ENCODE results near the gene ACAD9.

- TF ChIP-seq, protein P1, sequence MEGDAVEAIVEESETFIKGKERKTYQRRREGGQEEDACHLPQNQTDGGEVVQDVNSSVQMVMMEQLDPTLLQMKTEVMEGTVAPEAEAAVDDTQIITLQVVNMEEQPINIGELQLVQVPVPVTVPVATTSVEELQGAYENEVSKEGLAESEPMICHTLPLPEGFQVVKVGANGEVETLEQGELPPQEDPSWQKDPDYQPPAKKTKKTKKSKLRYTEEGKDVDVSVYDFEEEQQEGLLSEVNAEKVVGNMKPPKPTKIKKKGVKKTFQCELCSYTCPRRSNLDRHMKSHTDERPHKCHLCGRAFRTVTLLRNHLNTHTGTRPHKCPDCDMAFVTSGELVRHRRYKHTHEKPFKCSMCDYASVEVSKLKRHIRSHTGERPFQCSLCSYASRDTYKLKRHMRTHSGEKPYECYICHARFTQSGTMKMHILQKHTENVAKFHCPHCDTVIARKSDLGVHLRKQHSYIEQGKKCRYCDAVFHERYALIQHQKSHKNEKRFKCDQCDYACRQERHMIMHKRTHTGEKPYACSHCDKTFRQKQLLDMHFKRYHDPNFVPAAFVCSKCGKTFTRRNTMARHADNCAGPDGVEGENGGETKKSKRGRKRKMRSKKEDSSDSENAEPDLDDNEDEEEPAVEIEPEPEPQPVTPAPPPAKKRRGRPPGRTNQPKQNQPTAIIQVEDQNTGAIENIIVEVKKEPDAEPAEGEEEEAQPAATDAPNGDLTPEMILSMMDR (IDR thresholded peaks at IDR 0.05): no peak
- no peak for TF ChIP-seq POLR2A (IDR thresholded peaks at IDR 0.05)
Observed at GRCh38 chr3:128844502-128844901, 34.9 kb upstream of the ACAD9 start.
